NOMO-1 treated with DMSO at 0.1 percent for 48 hours (cell line): ENCODE measurements around the gene ATP10A.

Experiments
- DNase-seq: peaks from one replicate; lab custom pipeline; 2025; ENCODE audit not compliant: unreplicated experiment; lab: John Stamatoyannopoulos, UW

The ATP10A gene, protein sequence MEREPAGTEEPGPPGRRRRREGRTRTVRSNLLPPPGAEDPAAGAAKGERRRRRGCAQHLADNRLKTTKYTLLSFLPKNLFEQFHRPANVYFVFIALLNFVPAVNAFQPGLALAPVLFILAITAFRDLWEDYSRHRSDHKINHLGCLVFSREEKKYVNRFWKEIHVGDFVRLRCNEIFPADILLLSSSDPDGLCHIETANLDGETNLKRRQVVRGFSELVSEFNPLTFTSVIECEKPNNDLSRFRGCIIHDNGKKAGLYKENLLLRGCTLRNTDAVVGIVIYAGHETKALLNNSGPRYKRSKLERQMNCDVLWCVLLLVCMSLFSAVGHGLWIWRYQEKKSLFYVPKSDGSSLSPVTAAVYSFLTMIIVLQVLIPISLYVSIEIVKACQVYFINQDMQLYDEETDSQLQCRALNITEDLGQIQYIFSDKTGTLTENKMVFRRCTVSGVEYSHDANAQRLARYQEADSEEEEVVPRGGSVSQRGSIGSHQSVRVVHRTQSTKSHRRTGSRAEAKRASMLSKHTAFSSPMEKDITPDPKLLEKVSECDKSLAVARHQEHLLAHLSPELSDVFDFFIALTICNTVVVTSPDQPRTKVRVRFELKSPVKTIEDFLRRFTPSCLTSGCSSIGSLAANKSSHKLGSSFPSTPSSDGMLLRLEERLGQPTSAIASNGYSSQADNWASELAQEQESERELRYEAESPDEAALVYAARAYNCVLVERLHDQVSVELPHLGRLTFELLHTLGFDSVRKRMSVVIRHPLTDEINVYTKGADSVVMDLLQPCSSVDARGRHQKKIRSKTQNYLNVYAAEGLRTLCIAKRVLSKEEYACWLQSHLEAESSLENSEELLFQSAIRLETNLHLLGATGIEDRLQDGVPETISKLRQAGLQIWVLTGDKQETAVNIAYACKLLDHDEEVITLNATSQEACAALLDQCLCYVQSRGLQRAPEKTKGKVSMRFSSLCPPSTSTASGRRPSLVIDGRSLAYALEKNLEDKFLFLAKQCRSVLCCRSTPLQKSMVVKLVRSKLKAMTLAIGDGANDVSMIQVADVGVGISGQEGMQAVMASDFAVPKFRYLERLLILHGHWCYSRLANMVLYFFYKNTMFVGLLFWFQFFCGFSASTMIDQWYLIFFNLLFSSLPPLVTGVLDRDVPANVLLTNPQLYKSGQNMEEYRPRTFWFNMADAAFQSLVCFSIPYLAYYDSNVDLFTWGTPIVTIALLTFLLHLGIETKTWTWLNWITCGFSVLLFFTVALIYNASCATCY (N-terminal part only)

DNA sequence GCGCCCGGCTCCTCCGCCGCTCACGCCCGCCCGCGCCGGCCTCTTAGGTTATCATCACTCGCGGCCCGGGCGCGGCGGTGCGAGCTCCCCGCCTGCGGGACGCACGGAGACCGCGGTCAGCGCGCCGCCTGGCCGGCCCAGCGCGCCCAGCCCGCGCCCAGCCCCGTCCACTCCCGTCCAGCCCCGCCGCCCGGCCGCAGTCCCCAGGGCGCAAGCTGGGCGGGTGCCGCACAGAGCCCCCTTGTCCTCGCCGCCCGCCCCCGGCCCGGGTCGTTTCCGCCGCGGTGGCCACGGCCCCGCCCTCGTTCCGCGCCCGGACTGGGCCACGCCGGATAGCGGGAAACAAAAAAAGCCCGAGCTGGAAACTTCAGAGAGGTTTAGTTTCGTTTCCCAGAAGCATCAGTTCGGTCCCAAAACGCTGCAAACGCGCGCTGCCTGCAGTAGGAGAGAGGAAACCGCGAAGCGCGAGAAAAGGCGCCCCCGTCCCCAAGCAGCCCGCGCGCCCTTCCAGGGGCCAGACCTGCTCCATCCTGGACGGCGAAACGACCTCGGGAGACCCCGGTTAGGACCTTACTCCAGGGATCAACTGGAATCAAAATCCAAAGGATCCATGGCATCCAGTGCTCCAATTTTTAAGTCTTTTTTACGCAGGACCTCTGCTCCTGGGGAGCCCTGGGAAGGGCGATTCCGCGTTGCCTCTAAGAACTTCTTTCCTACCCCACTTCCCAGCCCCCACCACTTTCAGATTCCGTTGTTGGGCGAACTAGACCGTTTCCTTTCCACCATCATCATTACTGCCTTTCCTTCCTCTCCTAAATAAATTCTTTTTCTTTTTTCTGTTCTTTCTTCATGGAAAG lies at the start of gene ATP10A:
Gene ATP10A, minus strand, starts transcription at position 217 of the 857 bp plus-strand sequence. CDS start 231 bp downstream, outside the sequence.
- DNase-seq: peak; percentile 56

DNA sequence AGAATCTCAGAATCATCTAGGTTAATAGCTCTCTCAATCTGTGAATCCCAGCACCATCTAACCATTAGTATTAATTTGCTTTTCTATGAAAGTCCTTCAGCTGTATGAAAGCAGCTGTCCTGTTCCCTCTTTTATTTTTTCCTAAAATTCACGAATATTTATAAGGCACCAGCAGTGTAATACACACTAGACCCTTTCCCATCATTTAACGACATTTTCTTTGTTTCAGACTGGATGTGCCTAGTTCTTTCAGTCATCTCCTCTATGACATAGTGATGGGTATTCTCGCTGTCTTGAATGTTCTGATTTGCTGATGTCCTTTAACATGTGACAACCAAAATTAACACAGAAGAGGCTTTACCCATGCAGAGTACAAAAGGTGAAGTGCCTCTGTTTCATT lies 48.9 kb upstream of the ATP10A start:
- no peak for DNase-seq

DNA sequence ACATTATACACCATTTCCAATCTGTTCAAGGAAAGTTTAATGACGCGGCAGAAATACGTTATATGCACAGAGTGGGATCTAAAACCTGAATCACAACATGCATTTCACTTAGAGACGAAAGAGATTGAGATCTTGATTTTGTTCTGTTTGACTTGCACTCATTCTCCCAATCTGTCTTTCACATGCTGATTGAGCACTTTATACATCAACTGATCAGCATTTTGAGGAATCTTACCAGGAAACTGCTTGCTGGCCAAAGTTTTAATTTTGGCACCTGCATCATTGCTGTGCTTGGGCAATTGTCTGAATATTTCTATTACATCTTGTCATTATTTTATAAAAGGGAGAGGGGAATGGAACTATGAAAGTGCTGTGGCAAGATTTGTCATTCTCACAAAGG lies 47.7 kb upstream of the ATP10A start:
- DNase-seq: no peak

DNA sequence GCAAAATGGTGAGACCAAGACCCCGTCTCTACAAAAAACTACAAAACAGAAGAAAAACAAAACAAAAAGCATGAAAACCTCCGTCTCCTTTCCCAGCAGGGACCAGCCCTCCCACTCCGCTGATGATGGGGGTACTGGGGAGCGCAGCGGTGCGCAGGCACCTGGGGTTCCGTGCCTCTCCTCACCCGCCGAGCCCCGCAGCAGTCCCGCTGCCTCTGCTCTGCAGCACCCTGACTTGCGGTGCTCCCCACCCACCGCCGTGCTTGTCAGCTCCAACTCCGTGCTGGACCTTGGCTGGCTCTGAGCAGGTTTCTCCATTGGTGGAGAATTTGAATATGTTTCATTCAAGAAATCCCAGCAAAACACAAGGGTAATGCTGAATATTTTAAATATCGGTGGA lies 46.7 kb upstream of the ATP10A start:
- DNase-seq: no peak

DNA sequence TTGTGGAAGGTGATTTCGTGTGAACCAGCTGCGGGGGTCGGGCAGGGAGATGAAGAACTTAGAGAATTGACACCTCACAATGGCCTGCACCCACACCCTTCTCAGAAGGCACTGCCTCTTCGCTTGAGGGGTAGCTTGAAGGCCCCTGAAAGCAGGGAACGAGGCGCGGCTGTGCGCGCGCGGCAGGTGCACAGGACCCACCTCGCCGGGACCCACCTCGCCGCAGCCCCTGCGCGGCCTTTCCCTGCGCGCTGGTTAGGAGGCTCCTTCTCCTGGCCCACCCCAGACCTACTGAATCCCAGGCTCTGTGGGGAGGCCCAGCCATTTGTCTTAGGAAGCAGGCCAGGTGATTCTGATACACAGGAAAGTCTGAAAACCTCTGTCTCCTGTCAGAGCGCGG lies 46.2 kb upstream of the ATP10A start:
- no peak for DNase-seq

DNA sequence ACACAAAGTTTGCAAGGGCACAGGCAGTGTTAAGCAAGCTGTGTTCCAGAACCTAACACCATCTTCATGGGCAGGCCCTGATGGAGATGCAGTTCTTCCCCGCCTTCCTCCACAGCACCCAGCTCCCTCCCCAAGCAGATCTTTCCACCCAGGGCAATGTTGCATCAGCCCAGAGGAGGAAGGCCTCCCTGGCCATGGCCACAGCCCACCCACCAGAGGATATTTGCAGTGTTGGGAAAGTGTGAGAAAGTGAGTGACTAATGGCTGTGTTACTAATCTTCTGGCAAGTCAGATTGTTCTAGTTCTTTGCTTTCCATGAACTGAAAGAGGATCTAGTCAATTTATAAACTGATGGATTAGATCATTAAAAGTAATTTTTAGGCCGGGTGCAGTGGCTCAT lies 42.0 kb upstream of the ATP10A start:
- peak; percentile 33 for DNase-seq

DNA sequence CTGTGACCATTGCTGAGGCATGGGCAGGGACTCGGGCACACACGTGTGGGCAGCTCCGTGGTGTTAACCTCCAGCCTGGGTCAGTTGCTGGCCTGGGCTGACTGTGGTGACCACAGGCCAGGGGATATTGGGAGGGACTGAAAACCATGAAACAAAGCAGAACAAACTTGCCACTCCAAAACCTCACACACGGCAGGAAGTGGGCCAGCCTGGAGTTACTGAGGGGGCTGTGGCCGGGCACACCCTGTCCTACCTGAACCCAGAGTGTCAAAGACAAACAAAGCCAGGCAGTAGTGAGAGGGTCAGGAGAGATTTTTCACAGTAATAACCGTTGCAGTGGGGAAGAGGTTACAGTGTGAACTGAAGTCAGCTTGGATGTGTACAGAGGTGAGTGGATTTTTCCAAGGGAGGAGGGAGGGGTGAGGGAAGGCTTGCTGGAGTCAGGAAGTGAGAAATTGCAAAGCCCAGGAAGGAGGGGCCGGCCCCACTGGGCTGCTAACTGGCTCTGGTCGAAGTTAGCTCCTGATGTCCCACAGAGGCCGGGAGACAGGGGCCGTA lies 40.0 kb upstream of the ATP10A start:
- no peak for DNase-seq

DNA sequence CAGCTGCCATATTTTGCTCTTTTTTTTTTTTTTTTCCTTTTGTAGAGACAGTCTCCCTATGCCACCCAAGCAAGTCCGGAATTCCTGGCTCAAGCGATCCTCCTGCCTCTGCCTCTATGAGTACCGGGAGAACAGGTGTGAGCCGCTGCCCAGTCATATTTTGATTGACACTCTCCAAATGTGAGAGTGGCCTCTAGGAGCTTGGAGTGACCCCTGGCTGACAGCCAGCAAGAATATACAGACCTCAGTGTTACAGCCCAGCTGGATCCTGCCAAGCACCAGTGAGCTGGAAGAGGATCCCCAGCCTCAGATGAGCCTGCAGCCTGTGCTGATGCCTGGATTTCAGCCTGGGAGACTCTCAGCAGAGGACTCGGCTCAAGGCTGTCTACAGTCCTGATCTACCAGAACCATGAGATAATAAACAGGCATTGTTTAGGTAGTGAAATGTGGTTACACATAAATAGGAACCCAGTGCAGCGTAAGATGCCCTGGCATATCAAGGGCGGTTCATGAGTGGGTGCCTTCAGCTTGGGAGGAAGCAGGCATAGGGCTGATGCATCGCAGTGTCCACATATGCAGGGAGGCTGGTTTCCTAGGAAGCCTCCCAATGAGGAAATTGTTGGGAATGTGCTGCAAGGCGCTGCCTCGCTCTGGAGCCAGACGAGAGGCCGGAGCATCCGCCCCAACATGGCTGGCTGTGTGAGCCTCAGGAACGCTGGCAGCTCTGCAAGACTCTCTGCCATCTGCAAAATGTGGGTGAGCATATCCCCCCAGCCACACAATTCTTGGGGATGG lies 38.9 kb upstream of the ATP10A start:
- DNase-seq: no peak

DNA sequence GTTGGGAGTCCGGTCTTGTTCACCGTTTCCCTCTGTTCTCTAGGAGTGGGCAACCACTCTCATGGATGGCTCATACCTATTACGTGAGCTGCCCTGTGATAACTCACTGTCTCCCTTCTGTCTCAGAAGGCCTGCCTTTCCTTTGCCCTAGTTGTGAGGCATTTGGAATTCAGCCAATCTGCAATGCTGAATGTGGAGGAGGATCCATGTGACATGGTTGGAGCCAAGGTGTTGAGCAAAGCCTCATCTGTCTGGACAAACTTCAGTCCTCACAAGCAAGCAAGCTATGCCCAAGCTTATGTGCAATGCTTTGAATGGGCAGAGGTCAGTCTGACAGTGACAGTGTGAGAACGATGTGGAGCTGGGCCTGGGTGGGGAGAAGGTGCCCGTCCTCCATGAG lies 37.8 kb upstream of the ATP10A start:
- no peak for DNase-seq

DNA sequence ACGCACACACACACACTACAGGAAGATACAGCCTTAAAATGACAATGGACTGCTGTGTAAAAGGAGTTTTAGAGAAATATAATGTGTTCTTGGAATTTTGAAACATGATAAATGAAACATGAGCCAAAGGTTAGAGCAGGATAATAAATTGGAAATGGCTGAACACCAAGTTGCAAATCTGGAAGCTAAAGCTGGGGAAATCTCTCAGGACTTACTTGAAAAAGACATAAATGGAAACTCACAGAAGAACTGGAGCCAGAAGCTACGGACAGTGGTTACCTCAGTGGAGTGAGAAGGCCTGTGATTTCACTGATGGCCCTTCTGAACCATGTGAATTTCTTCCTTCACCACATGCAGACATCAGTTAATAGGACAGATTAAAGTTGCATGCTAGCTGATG lies 37.3 kb upstream of the ATP10A start:
- DNase-seq: no peak

DNA sequence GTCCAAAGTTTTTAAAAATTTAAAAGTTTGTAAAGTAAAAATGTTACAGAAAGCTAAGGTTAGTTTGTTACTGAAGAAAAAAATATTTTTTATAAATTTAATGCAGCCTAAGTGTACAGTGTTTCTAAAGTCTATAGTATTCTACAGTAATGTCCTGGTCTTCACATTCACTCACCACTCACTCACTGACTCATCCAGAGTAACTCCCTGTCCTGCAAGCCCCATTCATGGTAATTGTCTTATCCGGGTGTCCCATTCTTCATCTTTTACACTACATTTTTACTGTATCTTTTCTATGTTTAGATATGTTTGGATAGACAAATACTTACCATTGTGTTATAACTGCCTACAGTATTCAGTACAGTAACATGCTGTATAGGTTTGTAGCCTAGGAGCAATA lies 36.7 kb upstream of the ATP10A start:
- DNase-seq: no peak

DNA sequence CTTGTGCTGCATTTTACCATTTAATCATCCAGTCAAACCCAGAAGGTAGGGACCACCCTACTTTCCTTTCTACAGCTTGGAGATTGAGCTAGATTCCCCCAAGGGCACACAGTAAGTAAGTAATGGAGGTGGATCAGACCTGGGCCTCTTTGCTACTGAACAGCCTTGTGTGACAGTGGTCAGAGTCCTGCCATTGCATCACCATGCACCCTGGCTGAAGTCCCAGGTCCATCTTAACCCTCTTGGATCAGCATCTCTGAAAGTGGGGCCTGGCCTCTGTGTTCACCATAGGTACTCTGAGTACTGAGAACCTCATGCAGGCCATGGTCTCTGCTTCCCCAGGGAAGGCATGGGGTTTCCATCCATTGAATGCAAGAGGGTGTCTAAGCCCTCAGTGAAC lies 34.5 kb upstream of the ATP10A start:
- DNase-seq: no peak

DNA sequence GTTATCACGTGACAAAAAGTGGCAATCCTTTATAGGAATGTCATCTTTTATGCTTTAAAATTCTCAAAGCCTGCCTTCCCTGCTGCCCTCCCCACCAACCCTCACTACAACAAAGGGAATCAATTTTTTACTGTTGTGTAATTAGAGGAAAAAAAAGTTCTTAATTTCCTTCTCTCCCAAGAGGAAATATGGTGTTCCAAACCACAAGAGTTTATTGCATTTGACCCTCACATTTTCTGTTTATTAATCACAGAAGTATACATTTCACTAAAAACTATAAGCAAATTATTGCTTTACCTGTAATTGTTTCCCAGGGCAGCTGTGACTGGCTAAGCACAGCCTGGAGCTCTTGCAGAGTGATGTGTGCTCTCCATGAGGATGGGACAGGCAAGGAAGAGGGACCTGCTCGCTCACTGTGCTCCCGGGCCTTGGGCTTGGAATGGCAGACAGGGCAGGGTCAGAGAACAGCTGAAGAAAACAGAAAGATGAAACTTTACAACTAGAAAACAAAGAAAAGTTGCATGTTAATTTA lies 31.3 kb upstream of the ATP10A start:
- no peak for DNase-seq

DNA sequence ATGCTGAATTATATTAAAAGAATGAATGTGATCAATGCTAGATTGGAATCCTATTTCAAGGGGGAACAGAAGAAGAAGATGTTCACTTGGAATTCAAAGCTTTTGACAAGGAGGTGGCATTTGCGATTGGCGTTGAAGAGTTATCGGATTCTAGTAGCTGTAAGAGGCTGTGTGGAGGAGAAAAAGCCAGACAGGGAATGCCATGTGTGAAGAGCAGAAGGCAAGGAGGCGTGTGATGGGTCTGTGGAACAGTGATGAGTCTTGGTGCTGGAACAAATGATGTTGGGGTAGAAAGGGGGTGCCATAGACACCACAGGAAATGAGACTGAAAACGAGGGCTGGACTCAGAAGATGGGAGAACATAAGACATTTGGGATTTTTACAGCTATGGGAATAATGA lies 30.5 kb upstream of the ATP10A start:
- DNase-seq: no peak

DNA sequence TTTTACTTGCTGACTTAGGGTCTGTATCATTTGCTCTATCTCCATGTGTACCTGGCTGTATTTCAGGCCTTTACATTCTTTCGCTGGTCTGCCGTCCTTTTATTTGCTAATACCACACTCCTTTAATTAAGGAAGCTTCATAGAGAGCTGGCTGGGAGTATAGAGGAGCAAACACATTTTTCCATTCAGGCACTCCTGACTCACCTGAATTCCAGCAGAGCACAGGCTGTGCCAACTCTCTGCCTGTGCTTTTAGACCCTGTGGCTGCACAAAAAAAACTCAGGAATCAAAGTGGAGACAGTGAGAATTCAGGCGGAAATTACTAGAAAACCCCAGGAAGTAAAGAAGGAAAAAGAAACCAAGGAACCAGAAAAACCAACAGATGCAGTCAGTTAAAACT lies 29.0 kb upstream of the ATP10A start:
- DNase-seq: no peak

DNA sequence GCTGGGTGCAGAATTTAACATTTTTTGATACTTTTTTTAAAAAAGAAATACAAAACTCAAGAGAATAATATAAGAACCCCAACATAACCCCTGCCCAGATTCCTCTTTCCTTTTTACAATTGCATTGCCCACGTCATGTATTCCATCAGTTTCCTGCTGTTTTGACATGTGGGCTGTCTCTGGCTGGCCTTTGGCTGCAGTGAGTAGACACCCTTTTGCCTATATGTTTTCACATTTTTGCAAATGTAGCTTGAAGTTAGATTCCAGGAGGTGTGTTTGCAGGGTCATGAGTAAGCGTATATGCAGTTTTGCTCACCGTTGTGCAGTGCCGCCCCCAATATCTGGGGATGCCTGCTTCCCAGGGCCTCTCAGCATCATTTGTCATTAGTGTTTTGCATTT lies 28.0 kb upstream of the ATP10A start:
- DNase-seq: no peak

DNA sequence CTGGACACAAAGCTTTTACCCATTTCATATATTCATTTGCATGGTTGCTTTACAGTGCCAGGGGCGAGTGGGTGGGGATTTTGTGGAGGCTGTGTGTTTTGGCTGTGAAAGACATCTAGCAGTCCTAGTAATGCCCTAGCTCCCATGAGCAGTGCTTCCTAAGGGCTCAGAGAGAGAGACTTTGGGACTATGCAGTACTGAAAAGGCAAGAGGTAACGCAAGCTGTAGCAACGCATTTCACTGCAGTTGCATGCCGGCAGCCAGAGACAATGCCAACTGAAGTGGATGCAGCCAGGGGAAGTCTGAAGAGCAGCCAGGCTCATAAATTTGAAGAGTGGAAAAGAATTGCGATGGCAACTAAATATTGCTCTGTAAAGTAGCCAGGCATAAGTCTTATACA lies 27.4 kb upstream of the ATP10A start:
- DNase-seq: no peak

DNA sequence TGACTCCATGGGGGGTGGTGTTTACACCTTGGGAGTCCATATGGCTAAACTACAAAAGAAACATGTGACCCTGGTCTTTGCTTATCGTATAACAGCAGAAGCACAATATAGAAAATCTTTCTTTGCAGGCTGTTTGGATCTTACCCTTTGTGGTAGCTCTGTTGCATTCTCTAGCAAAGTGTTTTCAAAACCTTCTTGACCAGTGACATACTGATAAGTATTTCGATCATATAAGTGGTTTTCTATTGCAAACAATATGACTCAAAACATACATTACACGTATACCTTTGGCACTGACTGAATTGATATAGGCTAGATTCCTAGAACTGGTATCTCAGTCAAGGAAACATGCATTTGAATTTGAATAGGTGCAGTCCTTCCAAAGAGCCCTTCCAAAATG lies 24.7 kb upstream of the ATP10A start:
- no peak for DNase-seq

DNA sequence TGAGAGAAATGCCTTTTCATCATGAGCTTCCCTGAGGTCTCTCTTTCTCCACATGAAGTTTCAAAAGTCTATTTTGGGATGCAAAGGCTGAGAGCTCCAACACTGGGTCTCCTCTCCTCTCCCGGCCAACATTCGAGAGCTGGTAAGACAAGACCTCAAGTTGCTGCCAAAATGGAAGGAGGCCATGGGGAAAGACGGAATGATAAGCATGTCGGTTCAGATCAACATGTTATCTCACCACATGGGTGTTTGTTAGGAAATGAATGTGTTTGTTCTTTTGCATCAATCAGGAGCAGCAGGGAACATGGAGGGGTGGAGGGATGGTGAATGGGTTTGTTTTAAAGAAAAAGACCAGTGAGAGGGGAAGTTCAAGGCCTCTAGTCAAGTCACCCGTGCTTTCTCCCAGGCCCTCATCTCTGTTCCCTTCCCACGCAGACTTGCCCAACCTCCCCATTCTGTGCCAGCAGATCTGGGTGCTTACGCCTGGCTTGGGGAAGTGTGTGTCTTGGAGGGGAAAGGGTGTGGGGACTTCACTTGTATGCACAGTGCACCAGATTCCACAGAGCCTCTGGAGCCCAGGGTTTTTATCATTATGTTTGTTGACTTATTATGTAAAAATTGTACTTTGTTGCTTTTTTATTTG lies 23.5 kb upstream of the ATP10A start:
- no peak for DNase-seq
